ENCODE data around the gene FLACC1. TPM values are rescaled to one million over a fixed set of nuclear protein-coding genes. Genes with fewer than 3 reads are reported as not detected.
A peak's percentile ranks its signal among the peaks of the same experiment; 100 is the strongest.

FLACC1 gene, protein sequence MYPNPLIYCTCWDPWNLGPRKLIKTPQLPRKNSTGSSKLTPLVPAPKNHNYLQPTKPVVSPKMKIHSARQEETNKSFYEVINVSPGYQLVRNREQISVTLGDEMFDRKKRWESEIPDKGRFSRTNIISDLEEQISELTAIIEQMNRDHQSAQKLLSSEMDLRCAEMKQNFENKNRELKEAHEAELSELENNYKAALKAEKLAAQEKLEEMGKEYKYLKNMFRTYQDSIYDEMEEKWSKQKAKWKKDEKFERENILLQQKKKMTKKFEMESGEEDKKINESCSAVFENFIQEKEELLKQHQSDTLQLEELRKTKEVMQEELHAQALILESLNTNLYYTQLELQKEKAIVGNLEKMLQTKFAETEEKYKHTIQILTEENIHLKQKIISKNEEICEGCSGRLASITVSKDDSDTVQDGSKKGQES
- total RNA-seq (1 to 10 TPM; 3.9 to 9.5 (median 7.4) TPM), polyA plus RNA-seq (1 to 10 TPM; 3.1 to 3.7 TPM), total RNA-seq (8.3 reads per million, percentile 32 among the genes with 10 or more reads in this experiment)

DNA sequence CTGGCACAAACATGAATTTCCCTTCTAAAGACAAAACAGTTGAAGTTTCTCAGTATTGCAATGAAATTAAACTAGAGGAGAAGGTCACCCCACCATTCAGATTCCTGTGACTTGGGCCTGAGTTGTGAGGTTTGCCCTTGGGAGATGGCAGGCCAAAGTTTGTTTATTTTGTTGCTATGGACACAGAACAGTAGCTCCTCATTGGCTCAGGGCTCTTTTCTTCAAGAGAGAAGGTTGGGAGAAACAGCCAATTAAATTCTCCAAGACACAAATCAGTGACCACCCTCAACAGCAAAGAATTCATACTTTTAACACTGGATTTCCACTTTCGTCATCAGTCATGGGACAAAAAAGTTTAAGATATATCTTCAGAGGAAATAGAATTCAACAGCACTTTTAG, at the start of gene FLACC1:
TSS of gene FLACC1 (minus strand) at position 125 of the 400 bp plus-strand sequence. CDS start 5,941 bp downstream, outside the sequence.
- ATAC-seq (no peak), DNase-seq (no peak)
- H3K4me1 Mint-ChIP-seq, result peaks cover 0 to 33% (median 19%) of the 10 kb centered on the region in 7 donors
- peak within 1 kb of the TSS in 1 of 9 donors; percentile 6 for H3K27ac Mint-ChIP-seq
- peaks cover 0 to 15% of the 10 kb centered on the region in 2 donors for H3K4me1 ChIP-seq (ENCODE audit: control insufficient read depth in 2 of 2, insufficient read depth in 2 of 2, low read length in 2 of 2)
- no peaks in the 10 kb centered on the region for H3K36me3 ChIP-seq (ENCODE audit: control insufficient read depth in 2 of 3, insufficient read depth in 3 of 3, low read length in 3 of 3)
- ChIA-PET CTCF (interaction anchor here (1.0 kb wide), 1 partner anchor 124 kb away, joined by 3 read pairs; no protein-coding TSS in a partner anchor), POLR2A (interaction anchor here (0.5 to 1.2 kb wide), 2 partner anchors 123 to 124 kb away, joined by 3 to 4 read pairs; no protein-coding TSS in a partner anchor)
- no peaks in the 10 kb centered on the region for H3K27me3 Mint-ChIP-seq
- H3K9me3 ChIP-seq (ENCODE audit: control insufficient read depth in 2 of 3, low read length in 3 of 3), result no peaks in the 10 kb centered on the region
- H3K4me3 ChIP-seq (ENCODE audit: low read length), result no peak within 1 kb of the TSS
- no peak within 1 kb of the TSS for H3K27ac ChIP-seq (ENCODE audit: low read depth, low read length)
- no peak within 1 kb of the TSS for H3K4me3 Mint-ChIP-seq
- no peaks in the 10 kb centered on the region for H3K27me3 ChIP-seq (ENCODE audit: control insufficient read depth in 2 of 2, insufficient read depth in 2 of 2, low read length in 2 of 2)
- H3K36me3 Mint-ChIP-seq, result peaks cover 13 to 34% (median 16%) of the 10 kb centered on the region in 5 donors
- intact Hi-C loops (cut with micrococcal nuclease), result no loop called here
- peaks cover 0 to 4% (median 0%) of the 10 kb centered on the region in 11 donors for H3K9me3 Mint-ChIP-seq

GRCh38 chr2:201406077-201406662, 49.0 kb upstream of the FLACC1 start:
- no peaks in the 10 kb centered on the region for H3K27me3 ChIP-seq (ENCODE audit: control insufficient read depth in 2 of 2, insufficient read depth in 2 of 2, low read length in 2 of 2)
- no peak for DNase-seq
- no peaks in the 10 kb centered on the region for H3K9me3 ChIP-seq (ENCODE audit: control insufficient read depth in 2 of 3, low read length in 3 of 3)
- ChIA-PET CTCF (interaction anchor here (0.7 kb wide), 1 partner anchor 24 kb away, joined by 3 read pairs; no protein-coding TSS in a partner anchor), POLR2A (interaction anchor here (0.6 kb wide), 1 partner anchor 448 kb away, joined by 3 read pairs; no protein-coding TSS in a partner anchor)
- peak overlapping the region; percentile 36 for H3K27ac ChIP-seq (ENCODE audit: low read depth, low read length)
- H3K9me3 Mint-ChIP-seq, result no peaks in the 10 kb centered on the region
- peaks cover 13 to 61% (median 50%) of the 10 kb centered on the region in 7 donors for H3K4me1 Mint-ChIP-seq
- H3K4me3 ChIP-seq (ENCODE audit: low read length), result no peak overlapping the region
- H3K4me1 ChIP-seq (ENCODE audit: control insufficient read depth in 2 of 2, insufficient read depth in 2 of 2, low read length in 2 of 2), result peaks cover 0 to 21% of the 10 kb centered on the region in 2 donors
- H3K36me3 Mint-ChIP-seq, result peaks cover 1 to 28% (median 20%) of the 10 kb centered on the region in 5 donors
- ATAC-seq, result no peak
- no peaks in the 10 kb centered on the region for H3K27me3 Mint-ChIP-seq
- H3K27ac Mint-ChIP-seq, result peak overlapping the region in 5 of 9 donors; percentile 16 to 81 (median 28)
- H3K4me3 Mint-ChIP-seq, result peak overlapping the region in 4 of 10 donors; percentile 19 to 54 (median 22)
- no peaks in the 10 kb centered on the region for H3K36me3 ChIP-seq (ENCODE audit: control insufficient read depth in 2 of 3, insufficient read depth in 3 of 3, low read length in 3 of 3)
- intact Hi-C loops (cut with micrococcal nuclease), result loop anchor here in 1 of 2 donors (1.0 to 5.0 kb wide), 3 partner anchors 8 to 236 kb away; partner anchors contain the start of gene TMEM237

DNA sequence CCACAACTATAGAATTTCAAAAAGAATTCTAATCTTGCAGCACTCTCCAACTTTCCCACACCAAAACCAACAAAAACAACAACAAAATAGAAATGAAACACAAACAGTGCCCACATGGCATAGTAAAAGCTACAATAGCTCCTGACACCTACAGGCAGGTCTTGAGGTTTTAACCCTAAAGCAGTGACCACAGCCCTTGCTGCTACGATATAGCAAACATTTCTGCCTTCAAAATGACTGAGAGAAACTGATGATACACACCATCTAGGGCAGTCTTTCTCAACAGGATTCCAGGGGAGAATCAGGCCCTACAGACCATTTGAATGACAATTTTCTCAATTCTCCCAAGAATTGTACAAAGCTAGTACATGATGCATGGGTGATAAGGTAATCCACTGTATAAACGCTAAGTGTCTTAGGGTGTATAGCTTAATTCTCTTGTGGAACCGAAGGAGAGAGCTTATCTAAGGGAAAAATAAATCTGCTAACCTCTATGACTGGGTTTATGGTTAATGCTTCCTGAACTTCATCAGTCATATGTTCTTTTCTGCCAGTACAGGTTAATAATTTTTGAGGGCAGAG, 47.6 kb upstream of the FLACC1 start:
- no peaks in the 10 kb centered on the region for H3K9me3 ChIP-seq (ENCODE audit: control insufficient read depth in 2 of 3, low read length in 3 of 3)
- no peak overlapping the region for H3K4me3 ChIP-seq (ENCODE audit: low read length)
- CTCF ChIA-PET, result no interaction called here
- ATAC-seq, result no peak
- H3K4me1 ChIP-seq (ENCODE audit: control insufficient read depth in 2 of 2, insufficient read depth in 2 of 2, low read length in 2 of 2), result peaks cover 0 to 21% of the 10 kb centered on the region in 2 donors
- H3K9me3 Mint-ChIP-seq, result no peaks in the 10 kb centered on the region
- no peaks in the 10 kb centered on the region for H3K36me3 ChIP-seq (ENCODE audit: control insufficient read depth in 2 of 3, insufficient read depth in 3 of 3, low read length in 3 of 3)
- H3K27me3 Mint-ChIP-seq, result no peaks in the 10 kb centered on the region
- peaks cover 1 to 26% (median 16%) of the 10 kb centered on the region in 5 donors for H3K36me3 Mint-ChIP-seq
- intact Hi-C loops (cut with micrococcal nuclease), result loop anchor here in 1 of 2 donors (5.0 kb wide), 1 partner anchor 238 kb away; the partner anchor contains the start of gene TMEM237
- H3K27ac Mint-ChIP-seq, result peak overlapping the region in 5 of 9 donors; percentile 4 to 84 (median 44)
- peak overlapping the region in 5 of 10 donors; percentile 10 to 53 (median 17) for H3K4me3 Mint-ChIP-seq
- H3K27me3 ChIP-seq (ENCODE audit: control insufficient read depth in 2 of 2, insufficient read depth in 2 of 2, low read length in 2 of 2), result no peaks in the 10 kb centered on the region
- DNase-seq, result no peak
- H3K27ac ChIP-seq (ENCODE audit: low read depth, low read length), result no peak overlapping the region
- H3K4me1 Mint-ChIP-seq, result peaks cover 14 to 70% (median 52%) of the 10 kb centered on the region in 7 donors
- POLR2A ChIA-PET, result interaction anchor here (0.6 to 1.0 kb wide), 2 partner anchors 10 to 135 kb away, joined by 3 to 4 read pairs; no protein-coding TSS in a partner anchor

GRCh38 chr2:201403880-201404279, 46.7 kb upstream of the FLACC1 start:
- ATAC-seq, result no peak
- peaks cover 15 to 70% (median 50%) of the 10 kb centered on the region in 7 donors for H3K4me1 Mint-ChIP-seq
- H3K27ac Mint-ChIP-seq, result peak overlapping the region in 1 of 9 donors; percentile 81

GRCh38 chr2:201402651-201403562, 45.8 kb upstream of the FLACC1 start:
- no peak overlapping the region for H3K4me3 ChIP-seq (ENCODE audit: low read length)

More at GRCh38 chr2:201403880-201404279, 46.7 kb upstream of the FLACC1 start:
- no peaks in the 10 kb centered on the region for H3K9me3 ChIP-seq (ENCODE audit: control insufficient read depth in 2 of 3, low read length in 3 of 3)
- intact Hi-C loops (cut with micrococcal nuclease), result no loop called here
- ChIA-PET CTCF (no interaction called here), POLR2A (interaction anchor here (1.0 kb wide), 1 partner anchor 11 kb away, joined by 4 read pairs; no protein-coding TSS in a partner anchor)
- peaks cover 0 to 21% of the 10 kb centered on the region in 2 donors for H3K4me1 ChIP-seq (ENCODE audit: control insufficient read depth in 2 of 2, insufficient read depth in 2 of 2, low read length in 2 of 2)
- H3K27ac ChIP-seq (ENCODE audit: low read depth, low read length), result no peak overlapping the region
- DNase-seq, result no peak
- peaks cover 4 to 35% (median 20%) of the 10 kb centered on the region in 5 donors for H3K36me3 Mint-ChIP-seq
- H3K27me3 ChIP-seq (ENCODE audit: control insufficient read depth in 2 of 2, insufficient read depth in 2 of 2, low read length in 2 of 2), result no peaks in the 10 kb centered on the region
- H3K36me3 ChIP-seq (ENCODE audit: control insufficient read depth in 2 of 3, insufficient read depth in 3 of 3, low read length in 3 of 3), result peaks cover 0 to 8% (median 0%) of the 10 kb centered on the region in 3 experiments
- H3K4me3 ChIP-seq (ENCODE audit: low read length), result no peak overlapping the region
- no peaks in the 10 kb centered on the region for H3K9me3 Mint-ChIP-seq
- no peaks in the 10 kb centered on the region for H3K27me3 Mint-ChIP-seq
- no peak overlapping the region for H3K4me3 Mint-ChIP-seq

More at GRCh38 chr2:201402651-201403562, 45.8 kb upstream of the FLACC1 start:
- ChIA-PET CTCF (interaction anchor here (1.8 kb wide), 1 partner anchor 49 kb away, joined by 7 read pairs; the partner anchor contains the start of genes STRADB and TRAK2), POLR2A (no interaction called here)
- no peaks in the 10 kb centered on the region for H3K9me3 Mint-ChIP-seq
- ATAC-seq, result no peak
- intact Hi-C loops (cut with micrococcal nuclease), result no loop called here
- no peaks in the 10 kb centered on the region for H3K27me3 Mint-ChIP-seq
- Histone ChIP-seq H3K27me3 (ENCODE audit: control insufficient read depth in 2 of 2, insufficient read depth in 2 of 2, low read length in 2 of 2) (no peaks in the 10 kb centered on the region), H3K36me3 (ENCODE audit: control insufficient read depth in 2 of 3, insufficient read depth in 3 of 3, low read length in 3 of 3) (peaks cover 0 to 12% (median 2%) of the 10 kb centered on the region in 3 experiments), H3K9me3 (ENCODE audit: control insufficient read depth in 2 of 3, low read length in 3 of 3) (no peaks in the 10 kb centered on the region), H3K27ac (ENCODE audit: low read depth, low read length) (no peak overlapping the region), H3K4me1 (ENCODE audit: control insufficient read depth in 2 of 2, insufficient read depth in 2 of 2, low read length in 2 of 2) (peaks cover 0 to 21% of the 10 kb centered on the region in 2 donors)
- H3K4me1 Mint-ChIP-seq, result peaks cover 12 to 63% (median 49%) of the 10 kb centered on the region in 7 donors
- peak overlapping the region in 3 of 9 donors; percentile 29 to 52 (median 41) for H3K27ac Mint-ChIP-seq
- peaks cover 4 to 36% (median 21%) of the 10 kb centered on the region in 5 donors for H3K36me3 Mint-ChIP-seq
- DNase-seq, result no peak
- H3K4me3 Mint-ChIP-seq, result no peak overlapping the region
